Activated CD8-positive, alpha-beta memory T cell treated with anti-CD3 and anti-CD28 coated beads for 4 hours (primary cell): ENCODE data around the gene HUNK.
"Not testable (repeated sequence)": the region's sequence is repeated elsewhere in the genome, so short reads cannot be mapped to it uniquely, and the experiment has no call there.

ENCODE experiments used
- DNase-seq, 2 donors: peaks; one replicate each; pipeline ENCODE4 v3.0.0-alpha.2; 2020; ENCODE audit warnings: low read depth in 2 of 2

The HUNK gene

GRCh38 chr21:31918250-31918775, 45.5 kb downstream of the HUNK start:
- DNase-seq, result no peak

GRCh38 chr21:31920275-31920674, 47.5 kb downstream of the HUNK start:
- no peak for DNase-seq

GRCh38 chr21:31921079-31921478, 48.3 kb downstream of the HUNK start:
- DNase-seq, result no peak

- DNase-seq, result no peak
These were observed 50.1 kb downstream of the HUNK start for GRCh38 chr21:31922881-31923280.

GRCh38 chr21:31923756-31924155, 50.9 kb downstream of the HUNK start:
- no peak for DNase-seq

GRCh38 chr21:31924548-31924947, 51.7 kb downstream of the HUNK start:
- DNase-seq, result no peak

- no peak for DNase-seq
These were observed 53.7 kb downstream of the HUNK start for GRCh38 chr21:31926498-31926897.

- no peak for DNase-seq
These were observed 55.0 kb downstream of the HUNK start for GRCh38 chr21:31927689-31928353.

- DNase-seq, result no peak
These were observed 55.8 kb downstream of the HUNK start for GRCh38 chr21:31928656-31929055.

- no peak for DNase-seq
These were observed 56.7 kb downstream of the HUNK start for GRCh38 chr21:31929548-31929947.

GRCh38 chr21:31930001-31930400, 57.2 kb downstream of the HUNK start:
- no peak for DNase-seq

- no peak for DNase-seq
These were observed 59.0 kb downstream of the HUNK start for GRCh38 chr21:31931644-31932469.

GRCh38 chr21:31932470-31932764, 59.6 kb downstream of the HUNK start:
- DNase-seq, result no peak

GRCh38 chr21:31937303-31937702, 64.5 kb downstream of the HUNK start:
- no peak for DNase-seq

- DNase-seq, result no peak
These were observed 65.8 kb downstream of the HUNK start for GRCh38 chr21:31938330-31939301.

GRCh38 chr21:31941694-31942093, 68.9 kb downstream of the HUNK start:
- DNase-seq, result no peak

GRCh38 chr21:31943561-31943960, 70.7 kb downstream of the HUNK start:
- DNase-seq, result no peak

- DNase-seq, result no peak
These were observed 72.3 kb downstream of the HUNK start for GRCh38 chr21:31945141-31945540.

GRCh38 chr21:31945546-31945945, 72.7 kb downstream of the HUNK start:
- no peak for DNase-seq

GRCh38 chr21:31946231-31946630, 73.4 kb downstream of the HUNK start:
- DNase-seq, result no peak

GRCh38 chr21:31946876-31947550, 74.2 kb downstream of the HUNK start:
- not testable (repeated sequence) for DNase-seq

GRCh38 chr21:31948676-31949075, 75.9 kb downstream of the HUNK start:
- DNase-seq, result no peak
